NCI-H345 treated with DMSO at 0.1 percent for 48 hours (cell line): Measurements from ENCODE around the gene PACS2.
"Not testable (repeated sequence)": the region's sequence is repeated elsewhere in the genome, so short reads cannot be mapped to it uniquely, and the experiment has no call there.

Experiments used
- DNase-seq: peaks from one replicate; lab custom pipeline; 2025; ENCODE audit not compliant: unreplicated experiment; lab: John Stamatoyannopoulos, UW

The PACS2 gene

DNA sequence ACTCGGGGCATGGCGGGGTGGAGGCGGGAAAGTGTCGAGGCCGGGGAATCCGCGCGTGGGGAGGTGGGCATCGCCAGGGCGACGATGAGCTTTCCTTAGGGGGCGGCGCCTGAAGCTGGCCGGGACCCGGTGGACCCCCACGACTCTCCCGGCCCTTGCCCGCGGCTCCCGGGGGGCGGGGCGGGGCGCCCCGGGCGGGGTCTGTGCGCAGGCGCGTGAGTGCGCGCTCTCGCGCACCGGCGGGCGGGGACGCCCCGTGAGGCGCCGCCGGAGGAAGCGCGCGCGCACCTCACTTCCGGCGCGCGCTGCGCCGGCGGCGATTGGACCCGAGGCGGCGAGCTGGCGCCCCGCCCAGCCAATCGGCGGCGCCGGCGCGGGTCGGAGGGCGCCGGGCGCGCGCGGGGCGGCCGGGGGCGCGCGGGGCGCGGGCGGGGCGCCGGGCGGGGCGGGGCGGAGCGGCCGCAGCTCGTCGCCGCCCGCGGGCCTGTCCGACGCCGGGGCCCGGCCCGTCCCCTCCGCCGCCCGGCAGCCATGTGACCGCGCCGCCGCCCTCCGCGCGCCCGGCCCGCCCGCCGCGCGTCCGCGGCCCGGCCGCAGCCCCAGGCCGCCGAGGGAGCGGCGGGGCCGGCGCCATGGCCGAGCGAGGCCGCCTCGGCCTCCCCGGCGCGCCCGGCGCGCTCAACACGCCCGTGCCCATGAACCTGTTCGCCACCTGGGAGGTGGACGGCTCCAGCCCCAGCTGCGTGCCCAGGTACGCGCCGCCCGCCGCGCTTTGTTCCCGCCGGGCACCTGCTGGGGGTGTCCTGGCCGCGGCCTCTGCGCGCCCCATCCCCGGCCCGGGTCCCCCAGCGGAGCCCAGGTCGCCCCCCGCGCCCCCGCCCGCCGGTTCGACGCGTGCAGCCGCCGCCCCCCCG lies at the start of gene PACS2:
Gene PACS2 (plus strand): TSS at position 462 of the 914 bp plus-strand sequence. CDS start 171 bp downstream, at position 633.
- peak; percentile 65 for DNase-seq

DNA sequence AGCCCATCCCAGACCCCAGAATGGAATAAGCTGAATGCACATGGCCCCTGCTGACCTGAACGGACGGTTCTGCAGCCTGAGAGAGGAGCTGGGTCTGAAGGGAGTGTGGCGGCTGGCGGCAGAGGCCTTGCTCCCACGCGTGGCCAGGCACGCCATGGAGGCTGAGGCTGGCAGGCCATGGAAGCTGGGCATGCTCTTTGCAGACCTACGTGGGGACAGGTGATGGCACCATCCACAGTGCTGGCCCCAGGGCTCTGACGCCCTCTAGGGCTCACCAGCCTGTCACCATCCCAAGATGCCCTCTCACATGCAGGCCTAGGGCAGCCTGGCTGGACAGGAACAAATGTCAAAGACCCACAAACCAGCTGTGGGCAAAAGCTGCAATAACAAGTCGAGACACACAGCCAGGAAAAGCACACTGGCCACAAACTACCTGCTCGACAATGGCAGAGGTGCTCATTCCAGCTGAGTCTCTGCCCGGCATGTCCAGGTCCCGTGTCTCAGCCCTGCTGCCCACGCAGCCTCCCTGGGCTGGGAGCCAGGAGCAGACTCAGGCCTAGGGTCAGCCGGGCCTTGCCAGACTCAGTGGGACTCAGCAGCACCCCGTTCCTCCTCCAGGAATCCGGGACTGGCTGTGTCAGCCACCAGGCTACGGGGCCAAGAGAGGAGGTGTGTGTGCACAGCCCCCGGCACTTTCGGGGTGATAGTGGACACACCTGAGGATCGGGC lies 46.6 kb upstream of the PACS2 start:
- no peak for DNase-seq

DNA sequence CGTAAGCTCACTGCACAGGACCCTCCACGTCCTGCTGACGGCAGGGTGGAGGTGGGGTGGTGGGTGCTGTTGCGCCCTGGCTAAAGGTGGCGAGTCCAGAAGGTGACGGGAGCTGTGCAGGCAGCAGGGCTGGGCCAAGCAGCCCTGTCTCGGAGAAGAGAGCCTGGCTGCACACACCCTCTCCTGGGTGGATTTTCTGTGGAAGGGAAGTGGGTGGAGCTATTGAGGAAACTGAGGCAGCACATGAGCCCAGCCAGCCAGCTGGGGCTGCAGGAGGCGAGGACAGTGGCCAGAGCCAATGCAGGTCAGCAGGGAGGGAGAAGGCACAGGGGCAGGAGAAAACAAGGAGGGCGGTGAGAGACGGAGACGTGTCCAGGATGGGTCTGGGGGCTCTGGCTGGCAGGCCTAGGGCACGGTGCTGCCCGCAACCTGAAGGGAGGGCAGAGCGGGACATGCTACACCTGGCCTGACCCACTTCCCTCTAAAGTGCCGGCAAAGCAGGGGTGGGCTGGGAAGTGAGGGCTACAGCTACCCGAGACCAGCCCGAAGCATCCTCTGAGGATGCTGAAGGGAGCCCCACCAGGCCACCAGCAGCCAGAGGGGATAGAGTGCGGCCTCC lies 45.7 kb upstream of the PACS2 start:
- DNase-seq = no peak

DNA sequence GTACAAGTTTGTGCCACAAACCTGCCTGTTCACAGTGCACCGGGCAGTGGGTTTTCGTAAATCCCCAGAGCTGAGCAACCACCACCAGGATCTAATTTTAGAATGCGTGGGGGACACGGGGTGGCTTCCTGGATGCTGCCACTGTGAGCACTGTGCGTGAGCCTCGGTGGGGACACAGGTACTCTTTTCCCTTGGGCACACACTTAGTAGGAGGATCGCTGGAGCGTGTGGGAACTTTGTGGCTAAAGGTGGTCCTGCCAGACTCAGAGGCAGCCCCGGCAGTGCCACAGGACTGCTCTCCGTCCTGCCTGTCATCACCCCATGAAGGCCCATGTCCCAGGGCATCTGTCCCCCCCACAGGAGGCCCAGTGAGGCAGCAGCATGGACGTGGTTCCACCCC lies 45.1 kb upstream of the PACS2 start:
- no peak for DNase-seq

DNA sequence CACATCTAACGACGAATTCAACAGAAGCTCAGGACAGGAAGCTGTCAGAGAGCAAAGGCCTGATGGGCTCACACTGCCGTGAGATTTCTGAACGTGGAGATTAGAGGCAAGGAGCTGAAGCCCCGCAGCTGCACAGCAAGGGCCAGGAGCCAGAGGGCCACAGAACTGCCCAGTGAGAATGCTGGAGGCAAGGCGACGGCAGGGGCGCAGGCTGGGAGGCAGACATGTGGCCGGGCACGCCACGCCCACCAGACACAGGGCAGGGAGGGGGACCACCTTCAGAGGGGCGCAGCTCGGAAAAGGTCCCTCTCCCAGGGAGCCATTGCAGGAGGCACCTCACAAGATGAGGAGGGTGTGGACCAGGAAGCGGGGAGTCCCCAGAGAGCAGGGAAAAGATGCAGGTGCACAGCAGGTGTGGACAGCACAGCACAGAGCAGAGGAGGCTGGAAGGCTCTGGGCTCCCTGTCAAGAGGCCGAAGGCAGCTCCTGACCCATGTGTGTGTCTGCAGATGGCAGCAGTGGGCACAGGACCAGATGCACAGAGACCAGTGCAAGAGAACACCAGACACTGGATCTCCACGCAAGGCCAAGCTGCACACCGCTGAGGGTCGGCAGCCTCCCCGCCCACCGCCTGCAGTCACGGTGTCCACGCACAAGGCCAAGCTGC lies 43.2 kb upstream of the PACS2 start:
- no peak for DNase-seq

DNA sequence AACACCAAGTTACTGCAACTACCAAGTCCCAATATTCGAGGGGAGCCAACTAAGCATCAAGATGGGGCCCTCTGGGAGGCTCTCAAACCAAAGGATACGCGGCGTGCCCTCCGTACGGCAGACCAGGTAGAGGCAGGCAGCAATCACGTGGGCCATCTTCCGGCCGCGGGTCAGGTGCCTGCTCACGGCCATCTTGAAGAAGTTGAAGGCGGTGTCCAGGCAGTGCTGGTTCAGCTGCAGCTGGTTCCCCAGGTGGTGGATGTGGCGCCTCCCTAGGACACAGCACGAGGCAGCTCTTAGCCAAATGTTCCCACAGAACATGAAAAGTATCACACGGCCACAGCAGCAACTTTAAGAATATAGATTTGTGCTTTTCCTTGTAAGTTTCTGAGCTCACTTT lies 41.9 kb upstream of the PACS2 start:
- no peak for DNase-seq

DNA sequence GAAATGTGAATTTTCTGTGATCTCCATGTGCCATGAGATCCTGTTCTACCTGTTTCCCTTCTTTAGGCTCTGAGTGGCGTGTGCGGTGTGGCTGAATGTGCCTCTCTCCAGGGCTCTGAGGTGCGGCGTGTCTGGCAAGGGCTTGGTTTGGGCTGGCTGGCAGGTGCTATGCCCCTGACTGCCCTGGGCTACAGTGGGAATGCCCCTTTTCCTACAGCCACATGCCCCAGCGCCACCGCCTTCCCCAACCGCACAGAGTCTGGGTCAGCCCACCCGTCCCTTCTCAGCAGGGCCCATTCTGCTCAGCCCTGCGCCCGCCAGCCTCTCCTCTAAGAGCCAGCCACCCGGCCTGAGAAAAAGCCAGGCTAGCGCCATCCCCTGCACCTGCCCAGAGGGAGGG lies 41.5 kb upstream of the PACS2 start:
- no peak for DNase-seq

DNA sequence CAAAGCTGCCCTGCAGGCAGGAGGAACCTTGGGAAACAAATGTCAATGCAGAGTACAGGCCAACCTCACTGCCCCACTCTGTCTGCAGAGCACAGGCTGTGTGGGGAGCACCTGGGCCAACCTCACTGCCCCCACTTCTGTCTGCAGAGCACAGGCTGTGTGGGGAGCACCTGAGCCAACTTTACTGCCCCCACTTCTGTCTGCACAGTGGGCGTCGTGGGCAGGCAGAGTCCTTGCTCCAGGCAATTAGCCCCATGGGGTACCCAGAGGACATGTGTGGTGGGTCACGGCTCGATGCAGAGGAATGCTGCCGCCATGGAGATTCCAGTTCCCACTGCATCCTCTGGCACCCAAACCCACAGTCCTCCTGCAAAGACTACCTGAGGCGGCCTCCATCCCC lies 39.9 kb upstream of the PACS2 start:
- no peak for DNase-seq

DNA sequence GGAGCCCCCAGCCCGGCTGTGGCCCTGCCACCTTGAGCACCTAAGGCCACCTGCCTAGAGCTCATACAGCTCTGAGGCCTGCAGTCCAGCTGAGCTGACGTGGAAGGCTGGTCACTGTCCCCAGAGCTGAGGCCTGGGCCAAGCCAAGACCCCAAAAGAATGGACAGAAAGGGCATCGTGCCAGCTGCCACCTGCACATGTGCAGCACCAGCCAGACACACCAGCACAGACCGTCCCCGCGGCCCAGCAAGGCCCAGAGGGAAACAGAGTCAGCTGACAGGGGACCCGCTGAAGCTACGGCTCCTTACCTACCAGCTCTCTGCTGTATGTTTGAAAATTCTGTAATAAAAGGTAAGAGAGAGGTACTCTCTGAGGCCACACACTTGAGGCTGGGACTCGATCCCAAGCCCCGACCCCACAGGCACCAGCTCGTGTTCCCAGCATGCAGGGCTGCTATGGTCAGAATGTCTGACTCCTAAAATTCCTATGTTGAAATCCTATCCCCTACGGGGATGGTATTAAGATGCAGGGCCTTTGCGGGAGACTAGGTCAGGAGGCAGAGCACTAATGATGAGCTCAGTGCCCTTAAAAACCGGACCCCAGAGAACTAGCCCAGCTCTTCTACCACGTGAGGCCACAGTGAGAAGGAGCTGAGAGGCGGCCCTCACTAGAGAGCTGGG lies 39.1 kb upstream of the PACS2 start:
- no peak for DNase-seq

DNA sequence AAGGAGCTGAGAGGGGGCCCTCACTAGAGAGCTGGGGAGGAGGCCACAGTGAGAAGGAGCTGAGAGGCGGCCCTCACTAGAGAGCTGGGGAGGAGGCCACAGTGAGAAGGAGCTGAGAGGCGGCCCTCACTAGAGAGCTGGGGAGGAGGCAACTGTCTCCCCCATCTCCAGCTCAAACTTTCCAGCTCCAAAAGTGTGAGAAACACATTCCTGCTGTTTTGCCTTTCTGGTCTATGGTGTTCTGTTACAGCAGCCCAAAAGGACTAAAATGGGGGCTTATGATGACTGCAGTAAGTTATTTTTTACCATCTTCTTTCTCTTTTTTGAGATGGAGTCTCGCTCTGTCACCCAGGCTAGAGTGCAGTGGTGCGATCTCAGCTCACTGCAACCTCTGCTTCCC lies 37.1 kb upstream of the PACS2 start:
- not testable (repeated sequence) for DNase-seq

DNA sequence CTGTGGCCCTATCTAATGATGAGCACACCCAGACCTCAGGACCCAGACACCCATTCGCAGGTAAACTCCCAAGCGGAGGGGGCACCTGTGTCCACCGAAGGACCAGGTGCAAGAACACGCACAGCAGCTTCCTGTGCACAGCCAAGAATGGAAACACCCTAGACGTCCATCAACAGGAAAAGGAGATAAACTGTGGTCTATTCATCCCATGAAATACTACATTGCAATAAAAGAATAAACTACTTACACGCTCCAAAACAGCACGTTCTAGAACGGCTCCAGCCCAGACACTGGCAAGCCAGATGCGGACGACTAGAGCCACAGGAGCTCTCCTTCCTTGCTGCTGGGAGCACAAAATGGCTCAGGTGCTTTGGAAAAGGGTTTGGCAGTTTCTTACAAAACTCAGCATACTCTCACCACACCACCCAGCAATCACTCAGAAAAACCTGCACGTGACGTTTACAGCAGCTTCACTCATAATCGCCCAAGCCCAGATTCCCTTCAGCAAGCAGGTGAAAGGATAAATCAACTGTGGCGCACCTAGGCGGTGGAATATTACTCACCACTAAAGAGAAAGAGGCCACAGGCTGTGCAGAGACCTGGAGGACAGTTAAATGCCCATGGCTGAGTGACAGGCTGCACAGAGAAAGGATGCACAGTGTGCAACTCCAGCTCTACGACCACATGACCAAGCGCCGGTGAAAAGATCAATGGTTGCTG lies 34.7 kb upstream of the PACS2 start:
- DNase-seq = no peak

DNA sequence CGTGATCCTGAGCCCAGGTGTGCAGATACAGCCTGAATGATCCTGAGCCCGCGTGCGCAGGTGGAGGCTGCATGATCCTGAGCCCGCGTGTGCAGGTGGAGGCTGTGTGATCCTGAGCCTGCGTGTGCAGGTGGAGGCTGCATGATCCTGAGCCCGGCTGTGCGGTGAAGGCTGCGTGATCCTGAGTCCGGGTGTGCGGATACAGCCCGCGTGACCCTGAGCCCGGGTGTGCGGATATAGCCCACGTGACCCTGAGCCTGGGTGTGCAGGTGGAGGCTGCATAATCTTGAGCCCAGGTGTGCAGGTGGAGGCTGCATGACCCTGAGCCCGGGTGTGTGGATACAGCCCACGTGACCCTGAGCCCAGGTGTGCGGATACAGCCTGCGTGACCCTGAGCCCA lies 34.0 kb upstream of the PACS2 start:
- no peak for DNase-seq

DNA sequence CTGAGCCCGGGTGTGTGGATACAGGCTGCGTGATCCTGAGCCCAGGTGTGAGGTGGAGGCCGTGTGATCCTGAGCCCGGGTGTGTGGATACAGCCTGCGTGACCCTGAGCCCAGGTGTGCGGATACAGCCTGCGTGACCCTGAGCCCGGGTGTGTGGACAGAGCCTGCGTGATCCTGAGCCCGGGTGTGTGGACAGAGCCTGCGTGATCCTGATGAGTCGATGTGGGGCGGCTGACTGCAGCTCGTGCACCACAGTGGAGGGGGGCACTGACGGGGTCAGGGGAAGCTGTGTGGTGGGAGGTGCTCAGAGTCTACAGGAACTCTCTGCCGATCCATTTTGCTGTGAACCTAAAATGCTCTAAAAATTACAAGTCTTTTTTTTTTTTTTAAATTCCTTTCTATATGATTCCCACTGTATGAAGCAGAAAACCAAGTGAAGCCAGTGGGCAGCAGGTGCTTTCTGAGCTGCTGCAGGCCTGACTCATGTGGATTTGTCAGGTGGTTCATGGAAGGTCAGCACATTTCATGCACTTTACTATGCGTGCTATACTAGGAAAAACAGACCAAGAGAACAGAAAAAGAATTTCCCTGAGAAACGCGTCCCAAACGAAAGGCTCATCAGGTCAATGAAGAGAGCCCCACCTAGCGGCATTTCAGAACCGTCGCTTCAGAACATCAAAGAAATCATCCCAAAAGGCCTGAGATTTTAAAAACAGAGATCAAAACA lies 33.0 kb upstream of the PACS2 start:
- DNase-seq = no peak

DNA sequence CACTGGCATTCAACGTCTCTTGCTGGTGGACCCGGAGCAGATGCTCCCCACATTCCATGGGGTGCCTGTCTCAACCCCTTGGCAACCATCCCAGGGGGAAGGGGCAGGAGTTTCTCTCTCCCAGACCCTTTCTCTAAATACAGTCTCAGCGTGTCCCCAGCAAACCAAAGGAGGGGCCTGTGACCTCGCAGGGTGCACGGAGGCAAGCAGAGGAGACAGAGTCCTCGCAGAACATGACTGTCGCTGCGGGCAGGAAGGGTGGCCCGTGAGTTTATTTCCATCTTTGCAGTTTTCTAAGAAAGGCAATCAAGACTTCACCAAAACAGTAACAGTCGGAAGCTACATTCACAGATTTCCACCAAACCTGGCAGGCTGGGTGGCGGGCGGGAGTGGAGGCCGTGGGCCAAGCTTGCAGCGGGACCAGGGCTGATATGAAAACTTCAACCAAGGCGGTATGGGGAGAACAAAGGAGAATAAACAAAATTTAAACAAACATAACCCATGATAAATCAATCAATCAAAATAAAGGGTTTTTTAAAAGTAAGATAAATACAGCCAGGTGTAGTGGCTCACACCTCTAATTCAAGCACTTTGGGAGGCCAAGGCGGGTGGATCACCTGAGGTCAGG lies 32.3 kb upstream of the PACS2 start:
- DNase-seq = no peak

DNA sequence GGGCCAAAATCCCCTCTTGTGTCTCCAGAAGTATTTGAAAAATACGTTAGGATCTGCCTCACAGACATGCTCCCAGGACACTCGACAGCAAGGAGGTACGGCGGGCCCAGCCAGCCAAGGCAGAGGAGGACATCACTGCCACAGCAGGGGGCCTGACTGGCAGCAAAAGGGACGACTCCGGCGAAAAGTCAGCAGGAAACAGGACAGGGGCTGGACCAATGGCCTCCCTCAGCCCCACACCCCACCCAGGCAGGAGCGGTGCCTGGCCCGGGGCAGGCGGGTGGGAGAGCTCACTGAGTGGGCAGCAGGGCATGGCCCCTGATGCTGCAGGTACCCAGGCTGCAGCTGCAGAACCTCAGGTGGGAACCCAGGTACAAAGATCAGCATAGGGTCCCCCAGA lies 31.5 kb upstream of the PACS2 start:
- DNase-seq = no peak

DNA sequence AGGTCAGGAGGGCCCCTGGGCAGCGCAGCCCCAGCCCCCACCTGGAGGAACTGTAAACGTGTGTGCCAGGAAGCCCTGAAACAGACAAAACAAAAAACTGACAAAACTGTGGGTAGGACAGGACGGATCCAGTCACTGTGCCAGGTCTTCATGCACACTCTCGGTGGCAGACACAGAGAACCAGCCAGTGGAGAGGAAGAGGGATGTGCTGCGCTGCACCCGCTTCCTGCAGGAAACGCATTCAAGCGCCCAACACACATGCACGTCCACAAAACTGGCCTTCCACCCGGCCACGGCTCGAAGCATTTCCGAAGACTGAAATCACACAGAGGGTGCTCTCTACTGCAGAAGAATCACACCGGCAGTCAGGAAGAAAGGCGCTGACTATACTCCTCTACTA lies 30.6 kb upstream of the PACS2 start:
- DNase-seq = no peak

DNA sequence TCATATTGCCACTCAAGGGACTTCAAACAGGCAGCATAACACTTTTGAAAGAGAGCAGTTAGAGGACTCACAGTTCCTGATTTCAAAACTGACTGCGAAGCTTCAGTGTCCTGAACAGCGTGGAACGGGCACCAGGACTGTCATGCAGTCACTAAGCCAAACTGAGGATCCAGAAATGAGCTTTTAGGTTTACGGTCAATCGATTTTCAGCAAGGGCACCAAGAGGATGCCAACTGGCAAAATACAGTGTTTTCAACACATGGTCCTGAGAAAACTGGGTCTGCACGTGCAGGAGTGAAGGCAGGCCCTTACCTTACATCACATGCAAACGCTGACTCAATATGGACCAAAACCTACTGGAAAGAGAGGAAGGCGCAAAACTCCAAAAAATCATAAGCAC lies 29.4 kb upstream of the PACS2 start:
- DNase-seq = no peak

DNA sequence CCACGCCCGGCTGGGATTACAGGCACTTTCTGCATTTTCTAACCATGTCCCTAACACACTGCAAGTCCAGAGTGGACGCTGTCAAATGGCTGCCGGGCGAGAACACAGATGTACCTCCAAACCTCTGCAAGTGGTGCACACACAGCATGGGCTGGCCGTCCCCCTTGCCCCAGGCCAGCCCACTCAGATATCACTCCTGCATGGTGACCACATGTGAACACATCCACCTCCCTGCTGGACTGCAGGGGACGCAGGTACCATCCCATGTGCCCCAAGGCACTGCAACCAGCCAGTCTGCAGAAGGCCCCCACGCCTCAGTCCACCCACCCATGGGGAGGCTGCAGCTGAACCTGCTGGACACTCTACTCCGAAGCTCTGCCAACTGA lies 27.8 kb upstream of the PACS2 start:
- DNase-seq = no peak
